HG03064 (cell line): Measurements from ENCODE around the gene ENTPD6.

ENCODE experiments used
- ATAC-seq: cut with Tn5 transposase; IDR thresholded peaks from one replicate; pipeline ENCODE4 v1.9.1; 2021; ENCODE audit warnings: low read depth; ENCODE audit not compliant: unreplicated experiment

The ENTPD6 gene

DNA sequence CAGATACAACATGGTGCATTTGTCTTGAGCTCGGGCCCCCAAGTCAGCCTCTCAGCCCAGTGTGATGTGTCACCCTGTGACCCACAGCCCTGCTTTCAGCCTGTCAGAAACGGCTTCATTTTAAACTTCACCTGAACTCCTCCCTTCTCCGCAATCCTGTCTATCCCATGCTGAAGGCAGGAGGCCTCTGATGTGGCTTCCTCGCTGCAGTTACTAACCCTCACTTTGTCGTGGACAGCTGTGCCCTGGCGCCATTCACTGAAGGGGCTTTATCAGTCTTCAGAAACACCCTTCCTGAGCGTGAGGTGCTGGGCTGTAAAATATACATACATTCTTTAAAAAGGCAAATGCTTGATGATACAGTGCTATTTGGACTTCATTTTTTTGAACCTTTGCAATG is 7.9 kb upstream of the ENTPD6 start:
- no peak for ATAC-seq

- ATAC-seq, result no peak
Measured at GRCh38 chr20:25188218-25188617, 7.3 kb upstream of the ENTPD6 start.

DNA sequence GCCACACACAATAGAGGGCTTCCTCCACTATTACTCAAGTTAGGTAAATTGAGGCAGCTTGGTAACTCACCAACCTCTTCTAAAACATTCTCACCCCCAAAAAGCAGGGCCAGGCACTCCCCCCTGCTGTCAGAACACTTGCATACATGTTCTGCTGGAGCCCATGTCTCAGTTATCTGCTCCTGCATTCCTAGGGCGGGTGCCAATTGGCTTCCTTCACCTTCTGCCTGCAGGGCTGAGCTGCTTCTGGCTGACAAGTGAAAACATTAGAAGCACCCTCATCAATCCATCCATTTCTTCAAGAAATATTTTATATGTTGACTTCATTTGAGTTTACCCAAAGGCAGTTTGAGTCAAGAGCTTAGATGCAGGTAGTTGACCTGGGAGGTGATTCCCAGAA is 4.5 kb upstream of the ENTPD6 start:
- ATAC-seq, result no peak

DNA sequence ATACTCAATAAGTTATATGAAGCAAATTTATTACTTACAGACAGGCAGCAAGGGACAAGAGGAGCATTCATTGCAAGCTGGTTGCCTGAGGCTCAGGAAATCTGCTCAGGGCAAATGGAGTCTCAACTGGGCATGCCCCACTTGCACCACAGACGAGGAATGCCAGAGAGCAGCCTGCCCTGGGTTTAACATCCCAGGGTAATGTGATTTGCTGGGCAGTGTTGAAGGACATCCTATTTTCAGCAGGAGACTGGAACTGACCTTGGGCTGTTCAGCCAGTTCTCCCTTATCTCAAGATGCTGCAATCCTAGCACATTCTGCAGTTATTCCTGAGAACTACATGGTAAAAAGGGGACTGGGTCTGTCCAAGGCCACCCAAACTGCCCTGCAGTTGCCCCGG is 3.8 kb upstream of the ENTPD6 start:
- no peak for ATAC-seq

DNA sequence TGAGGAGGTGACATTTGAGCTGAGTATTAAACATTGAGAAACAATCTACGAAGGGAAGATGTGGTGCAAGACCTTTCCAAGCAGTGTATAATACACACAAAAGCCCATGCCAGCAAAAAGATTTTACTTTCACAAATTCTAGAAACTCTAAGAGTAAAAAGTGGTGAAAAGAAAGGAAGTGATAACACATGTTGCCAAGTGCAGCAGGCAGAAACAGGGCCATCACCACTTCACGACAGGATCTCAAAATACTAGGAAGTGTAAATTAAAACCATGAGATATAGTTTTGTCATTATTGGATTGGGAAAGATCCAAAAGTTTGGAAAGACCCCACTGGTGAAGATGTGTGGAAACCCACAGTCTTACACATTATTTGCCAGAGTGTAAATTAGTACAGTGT is 1.7 kb upstream of the ENTPD6 start:
- no peak for ATAC-seq

GRCh38 chr20:25194333-25194972 is 1.1 kb upstream of the ENTPD6 start:
- ATAC-seq, result no peak

- no peak for ATAC-seq
Measured at GRCh38 chr20:25195962-25196785, 662 bp downstream of the ENTPD6 start.

GRCh38 chr20:25196786-25197120 is 1.2 kb downstream of the ENTPD6 start:
- no peak for ATAC-seq

DNA sequence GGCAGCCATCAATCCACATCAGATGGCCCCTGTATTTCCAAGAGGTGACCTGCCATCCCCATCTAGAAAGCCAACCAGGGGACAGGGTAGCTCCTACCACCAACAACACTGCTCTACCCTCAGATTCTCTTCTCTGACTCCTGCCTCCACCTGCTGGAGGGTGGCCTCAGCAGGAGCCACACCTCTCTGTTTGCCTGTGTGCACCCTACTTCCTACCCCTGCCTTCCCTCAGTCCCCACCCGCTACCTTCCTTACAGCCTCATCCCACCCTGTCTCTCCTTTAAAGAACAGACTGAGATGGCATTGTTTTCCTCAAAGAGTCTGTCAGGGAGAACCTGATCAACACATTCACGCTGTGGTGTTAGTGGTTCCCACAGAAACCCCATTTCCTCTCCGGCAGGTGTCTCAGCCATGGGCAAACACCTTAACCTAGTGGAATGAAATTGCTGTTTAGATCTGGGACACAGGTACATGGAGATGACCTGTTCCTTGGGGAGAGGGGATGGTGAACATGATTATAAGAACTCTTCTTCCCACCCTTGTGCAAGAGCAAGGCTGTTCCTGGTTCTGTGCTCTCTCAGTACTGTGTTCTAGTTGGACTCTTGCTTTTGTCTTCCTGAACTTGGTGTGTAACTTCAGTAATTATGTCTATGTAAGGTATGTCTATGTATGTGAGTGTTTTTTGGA is 1.8 kb downstream of the ENTPD6 start:
- ATAC-seq, result no peak

GRCh38 chr20:25197870-25198190 is 2.3 kb downstream of the ENTPD6 start:
- no peak for ATAC-seq

DNA sequence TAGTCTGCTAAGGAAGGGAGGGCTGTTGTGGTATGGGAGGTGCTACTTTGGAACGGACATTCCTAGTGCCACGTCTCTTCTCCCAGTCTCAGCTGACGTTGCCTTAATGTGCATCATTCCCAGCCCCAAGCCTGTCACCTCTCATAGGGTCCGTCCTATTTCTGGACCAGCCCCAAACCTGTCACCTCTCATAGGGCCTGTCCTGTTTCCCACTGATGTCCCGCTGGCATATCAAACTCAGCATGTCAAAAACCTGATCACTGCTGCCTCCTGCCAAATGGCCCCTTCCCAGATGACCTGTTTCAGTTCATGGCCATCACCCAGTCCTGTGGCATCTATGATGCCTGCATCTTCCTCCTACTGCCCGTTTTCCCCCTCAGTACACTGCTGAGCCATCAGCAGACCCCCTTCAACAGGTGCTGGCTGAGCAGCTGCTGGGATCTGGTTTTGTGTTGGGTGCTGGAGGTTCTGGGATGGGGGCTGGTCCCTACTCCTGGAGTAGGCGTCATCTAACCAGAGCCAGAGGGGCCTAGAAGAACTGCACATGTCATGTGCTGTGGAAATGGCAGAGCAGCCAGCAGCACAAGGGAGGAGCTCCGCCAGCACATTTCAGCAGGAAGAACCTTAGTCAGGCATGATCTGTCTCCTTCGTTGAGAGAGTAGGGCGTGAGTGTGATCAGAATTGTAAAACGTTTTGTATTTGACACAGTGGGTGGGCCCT is 3.3 kb downstream of the ENTPD6 start:
- no peak for ATAC-seq

- ATAC-seq, result no peak
Measured at GRCh38 chr20:25199473-25200260, 4.2 kb downstream of the ENTPD6 start.

DNA sequence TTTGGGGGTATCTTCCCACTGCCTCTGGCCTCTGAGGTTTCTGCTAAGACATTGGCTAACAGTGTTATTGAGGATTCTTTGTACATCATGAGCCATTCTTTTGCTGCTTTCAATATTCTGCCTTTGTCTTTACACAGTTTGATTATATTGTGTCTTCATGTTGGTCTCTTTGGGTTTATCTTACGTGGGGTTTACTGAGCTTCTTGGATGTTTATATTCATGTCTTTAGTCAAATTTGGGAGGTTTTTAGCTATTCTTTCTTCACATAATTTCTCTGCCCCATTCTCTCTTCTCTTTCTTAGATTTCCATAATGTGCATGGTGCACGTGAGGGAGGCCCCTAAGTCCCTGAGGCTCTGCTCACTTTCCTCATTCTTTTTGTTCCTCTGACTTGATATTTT is 7.6 kb downstream of the ENTPD6 start:
- no peak for ATAC-seq

GRCh38 chr20:25203871-25204320 is 8.4 kb downstream of the ENTPD6 start:
- ATAC-seq, result no peak

DNA sequence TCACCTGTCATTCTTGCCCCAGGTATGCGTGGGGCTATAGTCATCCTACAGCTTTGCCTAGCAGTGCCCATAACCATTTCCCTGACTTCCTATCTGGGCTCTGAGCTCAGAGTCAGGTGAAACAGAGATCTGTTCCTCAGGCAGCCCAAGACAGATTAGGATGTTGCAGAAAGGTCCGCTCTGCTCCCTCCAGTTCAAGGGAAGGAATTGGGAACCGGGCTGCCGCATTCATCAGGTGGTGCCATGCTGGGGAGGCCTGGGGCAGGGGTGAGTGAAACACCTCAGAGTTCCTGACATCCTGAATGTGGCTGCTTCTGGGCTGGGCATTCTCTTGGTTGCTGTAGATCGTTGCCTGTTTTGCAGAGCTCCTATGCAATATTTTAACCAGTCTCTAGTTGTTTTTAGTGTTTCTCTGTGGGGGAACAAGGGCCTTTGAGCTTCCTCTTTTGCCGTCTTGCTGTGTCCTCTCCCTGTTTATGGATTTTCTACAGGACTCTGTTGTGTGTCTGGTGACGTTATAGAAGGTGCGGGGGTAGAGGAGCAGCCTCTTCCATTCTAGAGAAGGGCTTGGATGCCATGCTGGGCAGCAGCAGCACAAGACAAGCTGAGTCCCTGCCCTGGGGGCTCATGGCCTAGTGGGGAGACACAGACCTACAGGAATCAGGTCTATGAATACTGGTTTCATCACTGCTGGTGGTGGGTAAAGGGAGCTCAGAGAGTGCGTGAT is 9.2 kb downstream of the ENTPD6 start:
- ATAC-seq, result no peak

DNA sequence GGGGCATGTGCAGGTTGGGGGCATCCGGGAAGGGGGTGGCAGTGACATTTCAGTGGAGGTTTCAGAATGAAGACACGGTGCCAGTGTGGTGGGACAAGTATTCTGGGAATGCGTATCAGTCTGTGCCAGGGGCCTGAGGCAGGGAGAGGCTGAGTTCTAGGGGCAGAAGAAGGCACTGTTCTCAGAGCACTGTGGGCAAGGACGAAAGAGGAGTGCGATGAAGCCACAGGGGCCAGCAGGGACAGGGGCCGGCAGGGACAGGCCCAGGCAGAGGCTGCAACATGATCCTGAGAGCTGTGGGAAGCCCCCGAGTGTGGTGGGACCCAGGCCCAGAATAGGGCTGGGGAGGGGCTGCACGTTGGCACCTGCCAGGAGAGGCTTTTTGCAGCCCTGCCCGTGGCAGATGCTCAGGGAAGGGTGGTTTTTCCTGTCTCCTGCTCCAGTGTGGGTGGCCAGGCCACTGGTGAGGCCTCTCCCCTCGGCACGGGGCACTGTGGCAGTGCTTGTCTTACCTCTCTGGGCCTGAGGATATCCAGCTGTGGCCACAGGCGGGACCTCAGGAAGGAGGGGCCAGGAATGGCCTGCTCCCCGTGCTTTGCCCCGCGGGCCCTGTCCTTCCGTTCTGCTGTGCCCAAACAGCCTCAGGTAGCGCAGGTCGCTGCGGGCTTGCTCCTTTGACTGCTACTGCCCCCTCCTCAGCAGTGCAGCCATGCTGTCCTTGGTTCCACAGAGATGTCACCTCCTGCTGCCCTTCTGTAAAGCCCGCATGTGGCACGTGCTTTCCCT is 10.0 kb downstream of the ENTPD6 start:
- ATAC-seq, result no peak

GRCh38 chr20:25206063-25206403 is 10.5 kb downstream of the ENTPD6 start:
- no peak for ATAC-seq

- ATAC-seq, result no peak
Measured at GRCh38 chr20:25206548-25206947, 11.0 kb downstream of the ENTPD6 start.
